Measurements from ENCODE around the gene TRPM1.

- TF ChIP-seq, protein P1, sequence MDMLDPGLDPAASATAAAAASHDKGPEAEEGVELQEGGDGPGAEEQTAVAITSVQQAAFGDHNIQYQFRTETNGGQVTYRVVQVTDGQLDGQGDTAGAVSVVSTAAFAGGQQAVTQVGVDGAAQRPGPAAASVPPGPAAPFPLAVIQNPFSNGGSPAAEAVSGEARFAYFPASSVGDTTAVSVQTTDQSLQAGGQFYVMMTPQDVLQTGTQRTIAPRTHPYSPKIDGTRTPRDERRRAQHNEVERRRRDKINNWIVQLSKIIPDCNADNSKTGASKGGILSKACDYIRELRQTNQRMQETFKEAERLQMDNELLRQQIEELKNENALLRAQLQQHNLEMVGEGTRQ (IDR thresholded peaks at IDR 0.05) = no peak
- TF ChIP-seq EP300 (IDR thresholded peaks at IDR 0.05) (no peak), NR3C1 (IDR thresholded peaks at IDR 0.05) (no peak), POLR2A (IDR thresholded peaks at IDR 0.05; ENCODE audit: low read length) (no peak), NPAS2 (CRISPR knock-in tag; IDR thresholded peaks at IDR 0.05; ENCODE audit: borderline replicate concordance) (no peak), ZC3H11A (IDR thresholded peaks at IDR 0.05) (no peak), RNF2 (IDR thresholded peaks at IDR 0.05; ENCODE audit: borderline replicate concordance, low read depth) (no peak), SMC3 (IDR thresholded peaks at IDR 0.05) (no peak), REST (IDR thresholded peaks at IDR 0.05) (no peak), ELK1 (IDR thresholded peaks at IDR 0.05; ENCODE audit: low read depth, low read length) (no peak), CBX2 (IDR thresholded peaks at IDR 0.05; ENCODE audit: borderline replicate concordance, low read depth) (no peak)
- TF ChIP-seq, protein P2, sequence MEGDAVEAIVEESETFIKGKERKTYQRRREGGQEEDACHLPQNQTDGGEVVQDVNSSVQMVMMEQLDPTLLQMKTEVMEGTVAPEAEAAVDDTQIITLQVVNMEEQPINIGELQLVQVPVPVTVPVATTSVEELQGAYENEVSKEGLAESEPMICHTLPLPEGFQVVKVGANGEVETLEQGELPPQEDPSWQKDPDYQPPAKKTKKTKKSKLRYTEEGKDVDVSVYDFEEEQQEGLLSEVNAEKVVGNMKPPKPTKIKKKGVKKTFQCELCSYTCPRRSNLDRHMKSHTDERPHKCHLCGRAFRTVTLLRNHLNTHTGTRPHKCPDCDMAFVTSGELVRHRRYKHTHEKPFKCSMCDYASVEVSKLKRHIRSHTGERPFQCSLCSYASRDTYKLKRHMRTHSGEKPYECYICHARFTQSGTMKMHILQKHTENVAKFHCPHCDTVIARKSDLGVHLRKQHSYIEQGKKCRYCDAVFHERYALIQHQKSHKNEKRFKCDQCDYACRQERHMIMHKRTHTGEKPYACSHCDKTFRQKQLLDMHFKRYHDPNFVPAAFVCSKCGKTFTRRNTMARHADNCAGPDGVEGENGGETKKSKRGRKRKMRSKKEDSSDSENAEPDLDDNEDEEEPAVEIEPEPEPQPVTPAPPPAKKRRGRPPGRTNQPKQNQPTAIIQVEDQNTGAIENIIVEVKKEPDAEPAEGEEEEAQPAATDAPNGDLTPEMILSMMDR (IDR thresholded peaks at IDR 0.05) = no peak
Measured at GRCh38 chr15:31032961-31033371, 68.6 kb downstream of the TRPM1 start.
